NCI-H345 treated with DMSO at 0.1 percent for 48 hours (cell line): ENCODE measurements around the gene ALG3.
A peak's percentile ranks its signal among the peaks of the same experiment; 100 is the strongest.
"Not testable (repeated sequence)": the region's sequence is repeated elsewhere in the genome, so short reads cannot be mapped to it uniquely, and the experiment has no call there.

Source experiments
- DNase-seq: peaks from one replicate; lab custom pipeline; 2025; ENCODE audit not compliant: unreplicated experiment; lab: John Stamatoyannopoulos, UW

Gene ALG3

DNA sequence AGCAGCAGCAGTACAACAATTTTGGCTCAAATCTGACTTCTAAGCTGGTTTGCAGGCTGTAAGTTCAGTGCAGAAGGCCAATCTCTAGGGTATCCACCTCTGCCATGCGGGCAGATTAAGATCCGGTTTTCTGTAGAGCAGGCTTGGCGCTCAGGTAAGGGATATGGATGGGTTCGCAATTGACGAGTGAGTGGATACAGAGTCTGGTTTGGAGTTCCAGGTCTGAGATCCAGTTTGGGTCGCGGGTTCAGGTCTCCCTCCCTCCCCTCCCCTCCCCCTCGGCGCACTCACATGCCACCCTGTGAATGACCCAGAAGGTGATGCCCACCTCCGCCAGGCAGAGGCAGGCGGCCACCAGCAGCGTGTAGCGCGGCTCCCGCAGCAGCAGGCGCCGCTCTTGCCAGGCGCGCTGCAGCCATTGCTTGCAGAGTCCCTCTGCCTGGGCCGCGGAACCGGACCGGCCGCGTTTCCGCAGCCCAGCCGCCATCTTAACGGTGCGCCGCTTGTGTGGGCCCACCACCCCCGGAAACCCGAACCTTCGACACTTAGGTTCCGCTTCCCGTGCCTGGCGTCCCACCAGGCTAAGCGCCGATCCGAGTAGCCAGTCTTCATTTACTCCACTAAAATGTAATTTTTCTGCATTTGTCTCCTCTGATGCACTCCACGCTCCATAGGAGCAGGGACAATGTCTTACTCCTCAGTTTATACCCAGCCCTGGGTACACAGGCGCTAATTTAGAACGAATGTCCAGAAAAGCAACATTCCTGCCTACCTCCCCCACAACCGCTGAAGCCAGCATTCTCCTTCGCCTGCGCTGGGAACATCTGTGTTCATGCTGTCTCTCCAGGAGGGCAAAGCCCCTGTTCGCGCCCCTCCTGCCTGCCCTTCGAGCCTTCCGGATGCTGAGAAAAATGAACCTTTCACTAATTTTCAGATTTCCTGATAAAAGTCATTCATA, at the start of gene ALG3:
ALG3 (minus strand) TSS at position 509 of the 958 bp plus-strand sequence; CDS start at position 487, 22 bp downstream.
- peak; percentile 73 for DNase-seq

DNA sequence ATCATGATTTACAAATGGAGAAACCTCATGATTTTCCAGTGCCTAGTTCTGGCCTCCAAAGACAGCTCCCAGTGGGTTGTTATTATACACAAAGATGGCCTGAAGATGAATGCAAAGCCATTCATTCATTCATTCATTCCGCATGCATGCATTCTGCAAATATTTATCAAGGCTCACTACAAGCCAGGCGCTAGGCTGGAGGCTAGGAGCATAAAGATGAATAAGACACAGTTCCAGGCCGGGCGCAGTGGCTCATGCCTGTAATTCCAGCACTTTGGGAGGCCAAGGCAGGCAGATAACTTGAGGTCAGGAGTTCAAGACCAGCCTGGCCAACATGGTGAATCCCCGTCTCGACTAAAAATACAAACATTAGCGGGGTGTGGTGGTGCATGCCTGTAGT, 47.9 kb upstream of the ALG3 start:
- DNase-seq = no peak

DNA sequence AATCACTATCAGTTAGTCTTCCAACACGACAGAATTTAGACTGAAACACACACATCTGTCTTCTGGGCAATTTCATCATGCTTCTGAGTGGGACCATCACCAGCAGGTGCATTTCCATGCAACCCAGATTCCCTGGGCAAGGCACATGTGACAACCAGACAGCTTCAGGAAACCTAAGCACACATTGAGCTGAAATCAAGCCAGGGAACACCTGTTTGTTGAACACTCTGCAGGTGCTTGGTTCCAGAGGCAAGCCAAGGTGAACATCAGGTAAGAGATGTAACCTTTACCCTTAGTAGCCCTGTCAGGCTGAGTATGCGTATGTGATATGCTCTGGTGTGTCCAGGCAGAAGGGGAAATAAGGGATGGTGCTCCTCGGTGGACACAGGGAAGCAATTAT, 47.0 kb upstream of the ALG3 start:
- no peak for DNase-seq

DNA sequence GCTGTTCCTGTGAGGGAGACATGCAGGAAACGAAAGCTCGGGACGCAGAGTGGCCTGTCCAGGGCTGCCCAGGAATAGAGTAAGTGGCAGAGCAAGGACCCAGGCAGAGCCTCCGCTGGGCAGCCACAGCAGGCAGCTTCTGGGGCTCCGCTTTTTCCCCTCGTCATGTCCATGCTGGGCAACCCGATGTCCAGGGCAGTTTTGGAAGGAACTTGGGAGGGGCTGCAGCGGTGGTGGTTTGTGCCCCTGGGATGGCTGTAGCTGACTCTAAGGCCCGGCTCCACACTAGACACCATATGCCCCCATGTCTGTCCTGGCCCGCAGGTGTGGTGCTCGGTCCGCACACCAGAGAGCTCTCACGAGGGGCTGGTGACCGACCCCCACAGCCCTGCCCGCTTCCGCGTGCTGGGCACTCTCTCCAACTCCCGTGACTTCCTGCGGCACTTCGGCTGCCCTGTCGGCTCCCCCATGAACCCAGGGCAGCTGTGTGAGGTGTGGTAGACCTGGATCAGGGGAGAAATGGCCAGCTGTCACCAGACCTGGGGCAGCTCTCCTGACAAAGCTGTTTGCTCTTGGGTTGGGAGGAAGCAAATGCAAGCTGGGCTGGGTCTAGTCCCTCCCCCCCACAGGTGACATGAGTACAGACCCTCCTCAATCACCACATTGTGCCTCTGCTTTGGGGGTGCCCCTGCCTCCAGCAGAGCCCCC, 43.1 kb upstream of the ALG3 start:
- no peak for DNase-seq

DNA sequence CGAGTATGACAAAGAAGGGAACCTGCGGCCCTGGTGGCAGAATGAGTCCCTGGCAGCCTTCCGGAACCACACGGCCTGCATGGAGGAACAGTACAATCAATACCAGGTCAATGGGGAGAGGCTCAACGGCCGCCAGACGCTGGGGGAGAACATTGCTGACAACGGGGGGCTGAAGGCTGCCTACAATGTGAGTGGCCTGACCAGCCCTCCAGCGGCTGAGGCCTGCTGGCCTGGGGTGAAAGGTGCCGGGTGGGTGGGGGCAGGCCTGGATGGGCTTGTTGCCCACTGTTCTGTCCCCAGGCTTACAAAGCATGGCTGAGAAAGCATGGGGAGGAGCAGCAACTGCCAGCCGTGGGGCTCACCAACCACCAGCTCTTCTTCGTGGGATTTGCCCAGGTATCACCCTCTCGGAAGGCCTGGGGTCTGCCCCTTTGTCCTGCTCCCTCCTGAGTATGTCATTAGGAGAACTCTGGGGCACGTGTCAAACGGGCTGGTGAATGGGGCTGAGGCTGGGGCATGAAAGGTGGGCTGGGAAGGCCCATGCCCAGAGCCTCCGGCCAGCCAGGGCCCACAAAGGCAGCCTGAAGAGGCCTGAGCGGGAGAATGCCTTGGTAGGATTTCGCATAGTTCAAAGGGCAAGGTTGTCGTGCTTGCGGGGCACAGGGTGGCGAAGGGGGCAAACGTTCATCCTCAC, 42.4 kb upstream of the ALG3 start:
- DNase-seq = no peak

DNA sequence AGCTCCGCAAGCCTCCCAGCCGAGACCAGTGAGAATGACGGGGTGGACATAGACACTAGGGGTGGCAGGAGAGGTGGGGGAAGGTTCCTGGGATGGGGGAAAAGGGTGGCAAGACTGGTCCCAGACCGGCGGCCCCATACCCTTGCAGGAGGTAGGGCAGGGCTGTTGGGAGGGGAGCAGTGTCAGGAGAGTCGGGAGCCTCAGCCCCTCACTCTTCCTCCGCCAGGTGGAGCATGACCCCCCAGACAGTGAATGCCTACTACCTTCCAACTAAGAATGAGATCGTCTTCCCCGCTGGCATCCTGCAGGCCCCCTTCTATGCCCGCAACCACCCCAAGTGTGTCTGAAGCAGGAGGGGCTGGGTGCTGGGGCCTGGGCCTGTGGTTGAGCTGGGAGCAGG, 41.6 kb upstream of the ALG3 start:
- DNase-seq = no peak

DNA sequence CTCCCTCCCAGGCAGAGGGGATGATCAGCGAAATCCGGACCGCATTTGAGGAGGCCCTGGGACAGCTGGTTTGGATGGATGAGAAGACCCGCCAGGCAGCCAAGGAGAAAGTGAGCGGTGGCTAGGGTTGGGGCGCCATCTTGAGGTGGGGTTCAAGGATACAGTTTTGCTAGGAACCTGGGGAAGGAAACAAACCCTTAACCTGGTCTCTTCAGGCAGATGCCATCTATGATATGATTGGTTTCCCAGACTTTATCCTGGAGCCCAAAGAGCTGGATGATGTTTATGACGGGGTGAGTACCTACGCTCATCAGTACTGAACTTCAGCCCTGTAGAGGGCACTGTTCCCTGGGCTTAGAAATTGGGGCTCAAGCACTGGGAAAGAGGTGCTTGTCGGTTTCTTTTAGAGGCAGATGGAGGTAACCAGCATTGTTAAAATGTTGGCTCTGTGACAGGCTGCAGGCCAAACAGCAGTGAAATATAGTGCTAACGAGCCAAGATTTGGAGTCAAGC, 40.7 kb upstream of the ALG3 start:
- DNase-seq = peak; percentile 47

DNA sequence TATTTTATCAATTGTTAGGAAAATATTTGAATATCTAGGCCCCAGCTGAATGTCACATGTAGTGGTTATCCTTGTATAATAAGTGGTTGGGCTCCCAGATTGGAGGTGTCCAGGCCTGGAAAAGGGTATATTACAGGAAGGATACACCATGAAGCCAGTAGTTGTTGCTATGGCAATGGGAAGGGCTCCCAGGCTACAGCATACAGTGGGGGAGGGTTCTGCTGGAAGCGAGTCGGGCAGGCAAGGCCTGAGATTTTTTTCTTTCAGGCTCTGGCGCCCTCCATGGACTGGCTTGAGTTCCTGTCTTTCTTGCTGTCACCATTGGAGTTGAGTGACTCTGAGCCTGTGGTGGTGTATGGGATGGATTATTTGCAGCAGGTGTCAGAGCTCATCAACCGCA, 35.9 kb upstream of the ALG3 start:
- peak; percentile 52 for DNase-seq

DNA sequence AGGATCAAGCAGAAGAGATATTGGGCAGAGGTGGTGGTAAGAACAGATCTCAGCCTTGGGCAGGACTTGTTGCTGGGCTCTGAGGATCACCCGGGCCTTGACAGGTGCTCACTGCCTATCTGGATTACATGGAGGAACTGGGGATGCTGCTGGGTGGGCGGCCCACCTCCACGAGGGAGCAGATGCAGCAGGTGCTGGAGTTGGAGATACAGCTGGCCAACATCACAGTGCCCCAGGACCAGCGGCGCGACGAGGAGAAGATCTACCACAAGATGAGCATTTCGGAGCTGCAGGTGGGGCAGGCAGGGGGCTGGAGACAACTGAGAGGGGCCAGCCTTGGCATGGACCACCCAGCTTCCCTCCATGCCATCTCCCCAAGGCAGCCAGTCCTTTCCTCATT, 34.9 kb upstream of the ALG3 start:
- no peak for DNase-seq

DNA sequence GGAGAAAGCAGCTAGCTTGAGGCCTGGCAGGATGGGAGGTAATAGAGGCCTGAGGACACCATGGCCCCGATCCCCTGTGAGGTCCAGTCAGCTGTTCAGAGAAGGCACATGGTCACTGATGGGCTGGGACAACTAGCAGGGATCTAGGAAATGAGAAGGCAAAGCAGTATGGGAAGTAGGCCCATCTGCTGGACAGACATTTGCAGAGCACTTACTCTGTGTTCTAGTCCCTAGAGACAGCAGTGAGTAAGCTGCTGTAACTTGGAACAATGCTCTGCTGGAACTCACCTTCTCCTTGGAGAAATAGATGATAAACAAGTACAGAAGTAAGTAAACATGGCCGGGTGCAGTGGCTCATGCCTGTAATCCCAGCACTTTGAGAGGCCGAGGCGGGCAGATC, 34.2 kb upstream of the ALG3 start:
- DNase-seq = no peak

DNA sequence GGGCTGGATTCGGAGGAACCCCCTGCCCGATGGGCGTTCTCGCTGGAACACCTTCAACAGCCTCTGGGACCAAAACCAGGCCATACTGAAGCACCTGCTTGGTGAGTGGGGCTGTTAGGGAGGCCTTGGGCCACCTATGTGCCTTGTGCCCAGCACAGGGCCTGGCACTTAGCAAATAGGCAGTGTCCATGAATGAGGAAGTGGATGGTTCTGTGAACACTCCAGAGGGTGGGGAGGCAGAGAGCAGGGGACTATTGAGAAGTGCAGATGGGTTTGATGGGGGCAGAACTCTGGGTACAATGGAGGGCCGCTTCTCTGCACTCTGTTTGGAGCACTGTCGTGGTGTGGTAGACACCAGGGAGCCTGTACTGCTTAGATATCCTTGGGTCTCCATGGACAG, 28.6 kb upstream of the ALG3 start:
- no peak for DNase-seq

DNA sequence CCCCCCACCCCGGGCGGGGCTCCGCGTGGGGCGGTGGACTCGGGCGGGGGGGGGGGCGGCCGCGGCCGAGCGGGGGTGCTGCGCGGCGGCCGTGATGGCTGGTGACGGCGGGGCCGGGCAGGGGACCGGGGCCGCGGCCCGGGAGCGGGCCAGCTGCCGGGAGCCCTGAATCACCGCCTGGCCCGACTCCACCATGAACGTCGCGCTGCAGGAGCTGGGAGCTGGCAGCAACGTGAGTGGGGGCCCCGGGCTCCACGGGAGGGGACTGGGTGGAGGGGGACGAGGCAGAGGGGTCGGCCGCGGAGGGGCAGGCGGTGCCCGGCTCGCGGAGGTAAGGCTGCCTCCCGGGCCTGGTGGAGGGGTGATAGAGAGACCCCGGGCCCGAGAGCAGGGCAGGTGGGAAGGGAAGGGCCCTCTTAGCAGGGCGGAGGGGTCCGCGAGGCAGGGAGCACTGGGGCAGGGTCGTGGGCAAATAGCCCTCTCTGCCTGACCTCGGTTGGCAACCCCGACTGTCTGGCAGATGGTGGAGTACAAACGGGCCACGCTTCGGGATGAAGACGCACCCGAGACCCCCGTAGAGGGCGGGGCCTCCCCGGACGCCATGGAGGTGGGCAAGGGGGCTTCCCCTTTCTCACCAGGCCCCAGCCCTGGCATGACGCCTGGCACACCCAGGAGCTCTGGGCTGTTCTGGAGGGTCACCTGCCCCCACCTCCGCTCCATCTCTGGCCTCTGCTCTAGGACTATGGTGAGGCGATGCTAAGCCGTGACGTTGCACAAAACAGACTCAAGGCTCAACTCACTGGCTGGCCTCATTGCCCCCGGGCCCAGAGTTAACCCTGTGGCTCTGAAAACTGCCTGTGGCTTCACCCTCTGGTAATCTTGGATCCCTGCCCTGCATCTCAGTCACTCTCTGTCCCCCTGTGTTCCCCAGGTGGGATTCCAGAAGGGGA, 27.5 kb upstream of the ALG3 start, which contains the start of gene ECE2:
ECE2 (plus strand) TSS at position 62 of the 950 bp plus-strand sequence; CDS start at position 194, 132 bp downstream.
- no peak for DNase-seq

DNA sequence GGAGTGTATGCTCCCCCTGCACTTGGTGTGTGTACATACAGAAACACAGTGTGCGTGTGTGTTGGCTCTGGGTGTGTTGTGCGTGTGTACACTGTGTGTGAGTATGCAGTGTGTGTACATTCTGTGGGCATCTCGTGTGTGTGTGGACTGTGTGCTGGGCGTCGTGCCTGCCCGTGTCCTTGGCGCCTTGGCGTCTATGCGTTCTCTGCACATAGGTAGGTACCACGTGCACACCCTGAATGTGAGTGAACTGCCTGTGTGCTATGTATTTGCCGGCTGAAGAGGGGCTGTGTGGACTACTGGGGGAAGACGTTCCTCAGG, 26.6 kb upstream of the ALG3 start:
- no peak for DNase-seq

DNA sequence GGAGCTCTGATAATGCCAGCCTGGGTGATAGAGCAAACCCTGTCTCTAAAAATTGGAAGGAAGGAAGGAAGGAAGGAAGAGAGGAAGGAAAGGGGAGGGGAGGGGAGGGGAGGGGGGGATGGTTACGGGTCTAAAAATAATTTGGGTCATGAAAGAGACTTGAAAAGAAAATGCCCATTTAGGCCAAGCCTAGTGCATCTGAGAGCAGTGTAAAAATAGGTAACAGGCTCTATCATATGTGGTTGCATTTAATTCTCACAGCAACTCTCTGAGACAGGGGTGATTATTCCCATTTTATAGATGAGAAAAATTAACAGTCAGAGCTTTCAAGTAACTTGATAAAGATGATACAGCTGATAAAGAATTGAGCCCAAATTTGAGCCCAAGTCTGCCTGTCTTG, 23.5 kb upstream of the ALG3 start:
- DNase-seq = no peak

DNA sequence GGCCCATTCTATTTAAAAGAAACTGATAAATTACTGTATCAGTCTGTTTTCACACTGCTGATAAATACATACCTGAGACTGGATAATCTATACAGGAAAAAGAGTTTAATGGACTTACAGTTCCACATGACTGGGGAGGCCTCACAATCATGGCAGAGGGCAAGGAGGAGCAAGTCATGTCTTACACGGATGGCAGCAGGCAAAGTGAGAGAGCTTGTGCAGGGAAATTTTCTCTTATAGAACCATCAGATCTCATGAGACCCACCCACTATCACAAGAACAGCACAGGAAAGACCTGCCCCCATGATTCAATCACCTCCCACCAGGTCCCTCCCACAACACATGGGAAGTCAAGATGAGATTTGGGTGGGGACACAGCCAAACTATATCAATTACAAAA, 18.5 kb upstream of the ALG3 start:
- not testable (repeated sequence) for DNase-seq

DNA sequence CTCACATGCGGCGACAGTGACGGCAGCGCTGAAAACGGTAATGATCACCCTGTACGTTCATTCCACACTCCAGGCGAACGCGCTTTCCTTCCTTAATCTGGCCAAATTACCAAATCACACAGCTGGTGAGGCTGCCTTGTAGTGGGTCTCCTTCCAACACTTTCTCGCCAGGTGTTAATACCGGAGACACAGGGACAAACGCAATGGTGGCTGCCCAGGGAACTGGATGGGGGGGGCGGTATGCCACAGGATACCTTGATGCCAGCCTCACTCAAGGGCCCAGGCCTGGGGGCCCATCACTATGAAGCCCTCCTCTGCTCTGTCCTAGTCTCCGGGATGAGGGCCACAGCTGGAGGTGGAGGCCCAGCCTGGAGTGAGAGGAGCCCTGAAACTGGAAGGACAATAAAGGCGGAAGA, 14.0 kb upstream of the ALG3 start:
- no peak for DNase-seq

DNA sequence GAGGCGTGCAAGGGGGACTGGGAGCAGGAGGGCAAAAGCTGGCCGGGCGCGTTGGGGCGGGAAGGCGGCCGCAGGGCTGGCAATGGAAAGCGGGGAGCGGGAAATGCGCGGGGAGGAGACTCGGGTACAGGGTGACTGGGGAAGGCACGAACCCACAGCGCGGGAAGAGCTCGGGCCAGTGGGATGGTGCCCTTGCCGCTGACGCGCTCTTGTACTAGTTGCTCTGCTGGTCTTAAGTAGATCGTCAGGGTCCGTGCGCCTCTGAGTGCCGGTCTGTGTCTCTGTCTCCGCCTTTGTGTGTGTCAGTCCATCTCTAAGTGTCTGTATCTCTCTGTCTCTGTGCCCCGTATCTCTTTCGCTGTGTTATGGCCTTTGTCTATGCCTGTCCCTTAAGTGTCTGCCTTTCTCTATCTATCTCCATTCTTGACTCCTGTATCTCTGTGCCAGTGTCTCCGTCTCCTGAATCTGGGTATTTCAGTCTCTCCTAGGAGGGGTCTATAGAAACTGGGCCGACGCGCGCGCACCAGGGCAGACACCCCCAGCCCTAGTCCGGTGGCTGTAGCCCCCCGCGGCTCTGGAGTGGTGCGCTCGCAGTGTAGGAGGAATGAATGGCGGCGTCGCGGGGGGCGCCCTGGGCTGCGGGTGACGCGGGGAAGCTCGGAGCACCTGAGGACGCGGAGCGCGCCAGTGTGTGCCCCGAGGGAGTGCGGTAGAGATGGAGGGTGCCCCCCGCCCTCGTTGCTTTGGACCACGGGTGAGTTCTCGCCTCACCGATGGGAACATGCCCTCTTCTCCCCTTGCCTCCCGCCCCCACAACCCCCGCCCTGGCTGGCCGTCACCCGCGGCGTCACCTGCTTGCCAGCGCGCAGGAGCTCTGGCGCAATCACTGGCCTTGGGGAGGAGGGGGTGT, 13.3 kb upstream of the ALG3 start:
- peak; percentile 74 for DNase-seq

DNA sequence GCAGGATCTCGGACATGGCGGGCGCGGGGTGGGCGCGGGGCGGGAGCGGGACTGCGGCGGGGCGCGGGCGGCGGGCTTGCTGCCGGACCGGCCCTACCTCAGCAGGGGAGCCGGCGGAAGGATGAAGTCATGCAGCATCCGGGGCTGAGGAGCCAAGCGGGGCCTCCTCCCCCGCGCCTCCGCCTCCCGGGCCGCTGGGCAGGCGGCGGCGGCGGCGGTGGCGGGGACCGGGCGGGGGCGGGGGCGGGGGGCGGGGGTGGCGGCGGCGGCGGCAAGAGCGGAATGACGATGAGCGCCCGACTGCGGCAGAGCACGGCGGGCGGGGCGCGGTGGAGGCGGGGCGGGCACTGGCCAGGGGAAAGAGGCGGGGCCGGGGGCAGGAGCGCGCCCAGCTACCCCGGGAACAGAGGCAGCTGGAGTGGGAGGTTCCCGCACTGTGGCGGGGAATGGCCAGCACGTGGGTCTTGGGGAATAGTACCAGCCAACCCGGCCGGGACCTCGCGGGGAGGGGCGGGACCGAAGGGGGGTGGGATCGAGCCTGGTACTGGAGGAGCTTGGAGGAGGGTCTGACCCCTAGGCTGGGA, 12.6 kb upstream of the ALG3 start, which contains the start of gene CAMK2N2:
CAMK2N2 (minus strand) TSS at position 284 of the 584 bp plus-strand sequence; CDS start at position 16, 268 bp downstream.
- peak; percentile 94 for DNase-seq
